Kidney (tissue), 22 donors: Measurements from ENCODE around the gene FMO4. TPM values are rescaled to one million over a fixed set of nuclear protein-coding genes. Genes with fewer than 3 reads are reported as not detected.

Source experiments
- DNase-seq, 5 donors: peaks; one replicate each; pipeline ENCODE4 v3.0.0-alpha.2; 2013 to 2020
- FAIRE-seq: peaks from 2 replicates; lab custom pipeline; 2012; peaks lifted over from hg19 to GRCh38; lab: Jason Lieb, UNC
- H3K27ac ChIP-seq, 2 donors: one replicate each; pipeline ENCODE4 v1.7.0; 2013; ENCODE audit warnings: low read depth in 2 of 2, low read length in 2 of 2, inconsistent platforms in 1 of 2
- H3K27me3 ChIP-seq: one replicate; pipeline ENCODE4 v1.7.1; 2013; ENCODE audit warnings: low read length, inconsistent platforms; ENCODE audit not compliant: control insufficient read depth, insufficient read depth
- H3K36me3 ChIP-seq, 3 donors: one replicate each; pipeline versions ENCODE4 v1.7.0 to v1.7.1; 2013; ENCODE audit warnings: low read length in 3 of 3, control low read depth in 1 of 3, inconsistent platforms in 1 of 3; ENCODE audit not compliant: insufficient read depth in 3 of 3, control insufficient read depth in 2 of 3
- H3K4me1 ChIP-seq, 3 donors: one replicate each; pipeline versions ENCODE4 v1.7.0 to v1.7.1; 2013; ENCODE audit warnings: low read length in 3 of 3, inconsistent platforms in 1 of 3, low read depth in 1 of 3; ENCODE audit not compliant: control insufficient read depth in 2 of 3, insufficient read depth in 2 of 3
- H3K4me3 ChIP-seq, 3 donors: one replicate each; pipeline versions ENCODE4 v1.7.0 to v1.8.1; 2013; ENCODE audit warnings: low read length in 3 of 3, control low read depth in 1 of 3, inconsistent platforms in 1 of 3
- H3K9ac ChIP-seq, 3 donors: one replicate each; pipeline versions ENCODE4 v1.7.0 to v1.7.1; 2013; ENCODE audit warnings: low read length in 3 of 3, control low read depth in 1 of 3, inconsistent platforms in 1 of 3
- H3K9me3 ChIP-seq, 3 donors: one replicate each; pipeline versions ENCODE4 v1.7.0 to v1.7.1; 2013; ENCODE audit warnings: low read length in 3 of 3, control low read depth in 1 of 3, inconsistent platforms in 1 of 3; ENCODE audit not compliant: control insufficient read depth in 2 of 3, insufficient read depth in 1 of 3
- CTCF ChIP-seq: IDR thresholded peaks from 3 replicates; pipeline ENCODE4 v1.5.1; 2012; ENCODE audit warnings: mild to moderate bottlenecking, moderate library complexity, borderline replicate concordance; ENCODE audit not compliant: insufficient read depth; ENCODE audit errors: extremely low read depth
- intact Hi-C: fragments of 100-400 bp; cut with DNase I; formaldehyde crosslinking; loops from one replicate; pipeline ENCODE4 v1.11.1; 2022
- long read RNA-seq, 10 donors: library from polyadenylated mRNA in 1 of 10; unstranded in 1 of 10; transcript quantifications; one replicate each; pipeline ENCODE4 v2.0.0 and lab custom pipeline, GENCODE V29; 2021 to 2026
- polyA plus RNA-seq: library from polyadenylated mRNA; stranded (reverse); fragments of 350-450 nt; fragmentation: Illumina TruSeq; extraction: RNeasy Lipid Tissue Mini Kit (QIAGEN cat#74804); gene quantifications from one replicate; pipeline ENCODE4 v1.2.3, GENCODE V29; 2014; ENCODE audit warnings: low read depth, low replicate concordance; ENCODE audit not compliant: insufficient read depth
- total RNA-seq: library from RNA; stranded (reverse); fragmentation: NEBNext Ultra II Directional; extraction: Animal tissue kit (Norgen Biotek cat#: 25700); gene quantifications from one replicate; pipeline ENCODE4 v1.2.1, GENCODE V29; 2021
- donor health status: control.
- donor health status: control.
- donor health status: control.
- donor health status: control.
- donor health status: control.
- donor health status: DM: yes; HTN: yes; CAD: no.
- donor health status: Normal renal cell carcinoma (clear cell type).

FMO4 gene
- total RNA-seq (10.6 TPM), polyA plus RNA-seq (25.8 TPM)
- long read RNA-seq, donor 1: 0 reads
- long read RNA-seq, donor 2, partial matches to known transcripts: 0 of 1 reads
- long read RNA-seq, donor 2, other reads (novel, unspliced or antisense): 0 of 1 reads
- long read RNA-seq, donor 3: 0 reads
- long read RNA-seq, donor 4, partial matches to known transcripts: 0 of 3 reads
- long read RNA-seq, donor 4, other reads (novel, unspliced or antisense): 0 of 3 reads
- long read RNA-seq, donor 5: 0 reads
- long read RNA-seq, donor 6, partial matches to known transcripts: 0 of 3 reads
- long read RNA-seq, donor 6, other reads (novel, unspliced or antisense): 0 of 3 reads
- long read RNA-seq, donor 7, partial matches to known transcripts: 2 of 5 reads
- long read RNA-seq, donor 7, other reads (novel, unspliced or antisense): 1 of 5 reads
- long read RNA-seq, donor 8: 0 reads
- long read RNA-seq, donor 9: 0 reads
- long read RNA-seq, donor 10, partial matches to known transcripts: 0 of 2 reads
- long read RNA-seq, donor 10, other reads (novel, unspliced or antisense): 0 of 2 reads

- peak within 1 kb of the TSS; percentile 41 to 85 (median 63) for H3K9ac ChIP-seq
- H3K4me1 ChIP-seq: peaks cover 0 to 4% (median 0%) of the 10 kb centered on the region in 3 donors
- no peaks in the 10 kb centered on the region for H3K27me3 ChIP-seq
- H3K36me3 ChIP-seq: no peaks in the 10 kb centered on the region
- peak; percentile 90 for TF ChIP-seq CTCF
- peak within 1 kb of the TSS; percentile 83 to 85 for H3K27ac ChIP-seq
- FAIRE-seq (peak; percentile 99), DNase-seq (peak; percentile 73 to 99 (median 94))
- peaks cover 0 to under 1% (median 0%) of the 10 kb centered on the region in 3 donors for H3K9me3 ChIP-seq
- intact Hi-C loops: no loop called here
- peak within 1 kb of the TSS; percentile 60 to 81 (median 80) for H3K4me3 ChIP-seq
Measured at GRCh38 chr1:171313835-171314320, at the start of gene FMO4. FMO4 (plus strand) TSS chr1:171314183; CDS start chr1:171319826, 5,643 bp downstream.

- Histone ChIP-seq H3K4me3 (no peak overlapping the region), H3K4me1 (no peaks in the 10 kb centered on the region), H3K36me3 (no peaks in the 10 kb centered on the region), H3K9ac (no peak overlapping the region), H3K9me3 (no peaks in the 10 kb centered on the region), H3K27me3 (no peaks in the 10 kb centered on the region), H3K27ac (no peak overlapping the region)
- intact Hi-C loops: no loop called here
- DNase-seq: no peak
- no peak for FAIRE-seq
- TF ChIP-seq CTCF: no peak
Measured at GRCh38 chr1:171265686-171266085, 48.3 kb upstream of the FMO4 start.

GRCh38 chr1:171266930-171267329, 47.1 kb upstream of the FMO4 start:
- intact Hi-C loops: no loop called here
- Histone ChIP-seq H3K36me3 (no peaks in the 10 kb centered on the region), H3K4me1 (no peaks in the 10 kb centered on the region), H3K27ac (no peak overlapping the region), H3K4me3 (no peak overlapping the region), H3K9me3 (no peaks in the 10 kb centered on the region), H3K27me3 (no peaks in the 10 kb centered on the region), H3K9ac (no peak overlapping the region)
- no peak for TF ChIP-seq CTCF
- no peak for FAIRE-seq
- DNase-seq: no peak
